ENCODE measurements around the gene COL26A1.

- TF ChIP-seq CTCF (conservative IDR thresholded peaks at IDR 0.05; ENCODE audit: low read length) (no peak), EZH2phosphoT487 (IDR thresholded peaks at IDR 0.05; ENCODE audit: borderline replicate concordance, low read depth, low read length) (no peak)
Measured at GRCh38 chr7:101441890-101442289, 79.2 kb downstream of the COL26A1 start.

Data from OCI-LY7 (cell line).